ENCODE results near the gene ZNF470.

DNA sequence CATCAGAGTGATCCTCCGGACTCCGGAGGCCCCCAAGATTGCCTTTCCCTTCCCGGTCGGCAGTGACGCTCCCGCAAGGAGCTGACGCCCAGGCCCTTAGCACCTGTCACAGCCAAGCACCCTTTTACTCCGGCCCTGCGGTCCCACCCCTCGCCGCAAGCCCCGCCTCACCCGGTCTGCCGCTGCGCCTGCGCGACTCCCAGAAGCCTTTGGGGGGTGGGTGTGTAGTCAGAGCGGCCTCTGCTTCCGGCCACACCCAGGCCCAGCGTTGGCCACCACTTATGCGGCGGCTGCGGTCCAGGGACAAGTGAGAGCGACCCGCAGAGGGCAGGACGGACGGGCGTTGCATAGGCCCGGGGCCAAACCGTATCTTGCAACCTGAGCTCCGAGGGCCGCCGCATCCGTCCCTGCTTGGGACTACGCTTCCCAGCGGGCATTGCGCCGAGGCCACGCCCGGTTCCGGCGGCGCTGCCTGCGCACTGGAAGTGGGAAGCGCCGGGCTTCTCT is 29.0 kb upstream of the ZNF470 start:
- TF ChIP-seq, protein P1, sequence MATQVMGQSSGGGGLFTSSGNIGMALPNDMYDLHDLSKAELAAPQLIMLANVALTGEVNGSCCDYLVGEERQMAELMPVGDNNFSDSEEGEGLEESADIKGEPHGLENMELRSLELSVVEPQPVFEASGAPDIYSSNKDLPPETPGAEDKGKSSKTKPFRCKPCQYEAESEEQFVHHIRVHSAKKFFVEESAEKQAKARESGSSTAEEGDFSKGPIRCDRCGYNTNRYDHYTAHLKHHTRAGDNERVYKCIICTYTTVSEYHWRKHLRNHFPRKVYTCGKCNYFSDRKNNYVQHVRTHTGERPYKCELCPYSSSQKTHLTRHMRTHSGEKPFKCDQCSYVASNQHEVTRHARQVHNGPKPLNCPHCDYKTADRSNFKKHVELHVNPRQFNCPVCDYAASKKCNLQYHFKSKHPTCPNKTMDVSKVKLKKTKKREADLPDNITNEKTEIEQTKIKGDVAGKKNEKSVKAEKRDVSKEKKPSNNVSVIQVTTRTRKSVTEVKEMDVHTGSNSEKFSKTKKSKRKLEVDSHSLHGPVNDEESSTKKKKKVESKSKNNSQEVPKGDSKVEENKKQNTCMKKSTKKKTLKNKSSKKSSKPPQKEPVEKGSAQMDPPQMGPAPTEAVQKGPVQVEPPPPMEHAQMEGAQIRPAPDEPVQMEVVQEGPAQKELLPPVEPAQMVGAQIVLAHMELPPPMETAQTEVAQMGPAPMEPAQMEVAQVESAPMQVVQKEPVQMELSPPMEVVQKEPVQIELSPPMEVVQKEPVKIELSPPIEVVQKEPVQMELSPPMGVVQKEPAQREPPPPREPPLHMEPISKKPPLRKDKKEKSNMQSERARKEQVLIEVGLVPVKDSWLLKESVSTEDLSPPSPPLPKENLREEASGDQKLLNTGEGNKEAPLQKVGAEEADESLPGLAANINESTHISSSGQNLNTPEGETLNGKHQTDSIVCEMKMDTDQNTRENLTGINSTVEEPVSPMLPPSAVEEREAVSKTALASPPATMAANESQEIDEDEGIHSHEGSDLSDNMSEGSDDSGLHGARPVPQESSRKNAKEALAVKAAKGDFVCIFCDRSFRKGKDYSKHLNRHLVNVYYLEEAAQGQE (IDR thresholded peaks at IDR 0.05; ENCODE audit: insufficient read depth in 1 of 2, low read depth in 2 of 2, low read length in 2 of 2): no peak
- TF ChIP-seq POLR2AphosphoS5 (IDR thresholded peaks at IDR 0.05; ENCODE audit: low read depth, low read length) (no peak), SIN3A (IDR thresholded peaks at IDR 0.05; ENCODE audit: borderline replicate concordance, insufficient read depth, low read length) (no peak), TAF1 (IDR thresholded peaks at IDR 0.05; ENCODE audit: borderline replicate concordance, insufficient read depth, low read length) (no peak)
